ENCODE results near the gene C15orf61.

The C15orf61 gene

GRCh38 chr15:67551207-67551743 lies 30.3 kb downstream of the C15orf61 start:
- no peak for DNase-seq

GRCh38 chr15:67554580-67554979 lies 33.6 kb downstream of the C15orf61 start:
- no peak for DNase-seq

GRCh38 chr15:67556976-67557570 lies 36.1 kb downstream of the C15orf61 start:
- DNase-seq, result no peak

- DNase-seq, result no peak
Observed at GRCh38 chr15:67558502-67558901, 37.6 kb downstream of the C15orf61 start.

GRCh38 chr15:67559158-67559557 lies 38.2 kb downstream of the C15orf61 start:
- no peak for DNase-seq

GRCh38 chr15:67559576-67559975 lies 38.6 kb downstream of the C15orf61 start:
- no peak for DNase-seq

GRCh38 chr15:67560320-67560719 lies 39.4 kb downstream of the C15orf61 start:
- DNase-seq, result no peak

GRCh38 chr15:67563092-67563491 lies 42.2 kb downstream of the C15orf61 start:
- no peak for DNase-seq

GRCh38 chr15:67564021-67564967 lies 43.4 kb downstream of the C15orf61 start:
- no peak for DNase-seq

GRCh38 chr15:67564968-67565345 lies 44.0 kb downstream of the C15orf61 start:
- DNase-seq, result no peak

- no peak for DNase-seq
Observed at GRCh38 chr15:67569668-67570067, 48.7 kb downstream of the C15orf61 start.

- no peak for DNase-seq
Observed at GRCh38 chr15:67570875-67571647, 50.1 kb downstream of the C15orf61 start.

GRCh38 chr15:67571648-67572415 lies 50.9 kb downstream of the C15orf61 start:
- DNase-seq, result no peak

- DNase-seq, result no peak
Observed at GRCh38 chr15:67573194-67573593, 52.3 kb downstream of the C15orf61 start.

- DNase-seq, result no peak
Observed at GRCh38 chr15:67575039-67575502, 54.1 kb downstream of the C15orf61 start.

GRCh38 chr15:67578020-67578600 lies 57.2 kb downstream of the C15orf61 start:
- DNase-seq, result no peak

- no peak for DNase-seq
Observed at GRCh38 chr15:67579164-67579563, 58.2 kb downstream of the C15orf61 start.
